Hindlimb muscle (tissue), 1 donor: ENCODE measurements around the gene C17orf114. TPM values are rescaled to one million over a fixed set of nuclear protein-coding genes. Genes with fewer than 3 reads are reported as not detected.

ENCODE experiments used
- DNase-seq: peaks from one replicate; pipeline ENCODE4 v3.0.0-alpha.2; 2013
- polyA plus RNA-seq: library from polyadenylated mRNA; unstranded; fragments of 120-200 nt; gene quantifications from one replicate; pipeline ENCODE4 v1.2.1, GENCODE V29; 2013; ENCODE audit not compliant: insufficient read length

Gene C17orf114

GRCh38 chr17:4786106-4786511 lies 16.0 kb downstream of the C17orf114 start, which contains the start of gene VMO1:
TSS of gene VMO1 (minus strand) at chr17:4786364. CDS start at chr17:4786352, 12 bp downstream.
- DNase-seq: no peak

- DNase-seq: no peak
Measured at GRCh38 chr17:4785311-4786105, 16.6 kb downstream of the C17orf114 start.

DNA sequence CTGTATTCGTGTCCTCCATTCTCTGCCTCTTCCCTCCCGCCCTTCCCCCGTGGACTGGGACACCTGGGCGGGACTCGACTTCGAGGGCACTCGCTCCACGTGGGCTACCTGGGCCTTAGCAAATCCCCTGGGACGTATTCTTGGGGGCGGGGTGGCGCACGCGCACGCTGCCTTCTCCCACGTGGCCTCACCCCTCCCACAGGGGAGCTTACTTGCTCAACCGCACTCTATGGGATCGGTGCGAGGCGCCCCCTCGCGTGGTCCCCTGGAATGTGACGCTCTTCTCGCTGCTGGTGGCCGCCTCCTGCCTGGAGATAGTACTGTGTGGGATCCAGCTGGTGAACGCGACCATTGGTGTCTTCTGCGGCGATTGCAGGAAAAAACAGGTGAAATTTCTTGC lies 19.5 kb downstream of the C17orf114 start:
- DNase-seq: no peak

DNA sequence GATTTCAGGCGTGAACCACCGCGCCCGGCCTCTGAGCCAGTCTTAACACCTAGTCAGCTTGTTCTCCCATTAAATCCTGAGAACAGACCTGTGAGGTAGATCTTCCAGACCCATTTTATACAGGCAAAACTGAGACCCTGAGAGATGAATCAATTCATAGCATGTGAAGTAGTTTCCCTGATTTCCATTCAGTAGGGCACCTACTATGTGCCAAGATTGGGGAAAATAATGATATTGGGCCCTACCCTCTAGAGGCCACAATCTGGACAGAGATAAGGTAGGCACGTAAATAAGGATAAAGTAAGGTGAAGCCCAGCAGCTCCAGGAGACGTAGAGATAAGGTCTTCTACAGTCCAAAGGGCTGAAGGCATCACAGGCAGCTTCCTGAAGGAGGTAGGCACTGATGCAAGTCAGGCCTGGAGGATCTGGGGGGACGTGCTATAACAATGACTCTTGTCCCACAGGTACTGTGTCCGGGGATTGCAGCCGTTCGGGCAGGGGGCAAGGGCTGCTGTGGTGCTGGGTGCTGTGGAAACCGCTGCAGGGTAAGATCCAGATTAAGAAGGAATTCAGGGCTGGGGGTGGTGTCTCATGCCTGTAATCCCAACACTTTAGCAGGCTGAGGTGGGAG lies 21.7 kb downstream of the C17orf114 start:
- DNase-seq: no peak

DNA sequence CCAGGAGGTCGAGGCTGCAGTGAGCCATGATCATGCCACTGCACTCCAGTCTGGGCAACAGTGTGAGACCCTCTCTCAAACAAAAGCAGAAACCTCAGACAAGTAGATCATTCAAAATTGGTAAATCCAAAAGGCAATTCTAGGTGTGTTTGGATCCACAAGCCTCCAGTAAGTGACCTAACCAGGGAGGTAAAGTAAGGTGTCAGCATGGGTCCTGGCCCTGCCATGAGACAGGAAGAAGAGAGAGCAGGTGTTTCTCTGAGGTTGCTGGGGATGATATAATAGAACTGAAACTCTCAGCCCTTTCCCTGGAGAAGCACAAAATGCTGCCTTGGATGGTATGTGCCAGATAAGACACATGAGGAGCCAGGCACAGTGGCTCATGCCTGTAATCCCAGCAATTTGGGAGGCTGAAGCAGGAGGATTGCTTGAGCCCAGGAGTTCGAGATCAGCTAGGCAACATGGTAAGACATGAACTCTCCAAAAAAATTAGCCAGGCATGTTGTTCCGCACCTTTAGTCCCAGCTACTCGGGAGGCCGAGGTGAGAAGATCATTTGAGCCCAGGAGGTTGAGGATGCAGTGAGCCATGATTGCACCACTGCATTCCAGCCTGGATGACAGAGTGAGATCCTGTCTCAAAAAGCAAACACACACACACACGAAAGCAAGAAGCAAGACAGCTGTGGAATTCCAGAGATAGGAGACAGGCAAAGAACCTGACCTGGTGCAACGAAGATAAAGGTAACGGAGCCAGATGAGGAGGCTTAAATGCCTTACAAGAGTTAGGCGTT lies 24.0 kb downstream of the C17orf114 start:
- DNase-seq: no peak

GRCh38 chr17:4772235-4772613 lies 29.9 kb downstream of the C17orf114 start:
- no peak for DNase-seq

GRCh38 chr17:4771519-4772234 lies 30.5 kb downstream of the C17orf114 start, which contains the start of gene TM4SF5:
TSS of gene TM4SF5 (plus strand) at chr17:4771886. CDS start at chr17:4771923, 37 bp downstream.
- DNase-seq: no peak

- DNase-seq: no peak
Measured at GRCh38 chr17:4769628-4770027, 32.5 kb downstream of the C17orf114 start.

DNA sequence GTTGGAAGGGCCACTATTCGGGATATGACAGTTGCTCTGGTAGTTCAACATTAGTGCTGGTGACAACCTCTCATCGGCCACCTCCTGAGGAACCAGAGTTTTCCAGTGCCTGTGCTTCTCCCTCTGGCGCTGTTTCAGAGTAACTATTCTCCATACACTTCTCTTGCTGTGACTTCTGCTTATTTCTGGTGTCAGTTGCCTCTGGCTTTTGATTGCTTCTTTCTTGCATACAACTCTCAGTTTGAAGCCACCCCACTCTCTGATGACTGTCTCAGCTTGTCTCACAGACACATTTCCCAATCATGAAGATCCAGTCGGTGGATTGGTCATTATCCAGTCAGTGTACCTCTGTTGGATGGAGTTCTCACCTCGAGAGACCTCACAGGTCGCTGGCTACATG lies 33.8 kb downstream of the C17orf114 start:
- no peak for DNase-seq

DNA sequence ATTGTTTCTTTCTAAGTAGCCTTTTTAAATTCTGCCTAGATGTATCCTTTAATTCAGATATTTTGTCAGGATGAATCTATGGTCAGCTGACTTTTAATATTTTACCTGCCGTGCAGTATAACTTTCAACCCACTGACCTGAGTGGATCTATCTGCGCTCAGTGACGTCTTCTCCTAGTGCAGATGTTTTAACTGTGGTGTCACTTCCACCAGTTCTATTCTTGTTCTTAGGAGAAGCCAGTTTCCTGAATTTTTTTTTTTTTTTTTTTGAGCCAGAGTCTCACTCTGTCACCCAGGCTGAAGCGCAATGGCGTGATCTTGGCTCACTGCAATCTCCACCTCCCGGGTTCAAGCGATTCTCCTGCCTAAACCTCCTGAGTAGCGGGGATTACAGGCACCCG lies 35.4 kb downstream of the C17orf114 start:
- no peak for DNase-seq

DNA sequence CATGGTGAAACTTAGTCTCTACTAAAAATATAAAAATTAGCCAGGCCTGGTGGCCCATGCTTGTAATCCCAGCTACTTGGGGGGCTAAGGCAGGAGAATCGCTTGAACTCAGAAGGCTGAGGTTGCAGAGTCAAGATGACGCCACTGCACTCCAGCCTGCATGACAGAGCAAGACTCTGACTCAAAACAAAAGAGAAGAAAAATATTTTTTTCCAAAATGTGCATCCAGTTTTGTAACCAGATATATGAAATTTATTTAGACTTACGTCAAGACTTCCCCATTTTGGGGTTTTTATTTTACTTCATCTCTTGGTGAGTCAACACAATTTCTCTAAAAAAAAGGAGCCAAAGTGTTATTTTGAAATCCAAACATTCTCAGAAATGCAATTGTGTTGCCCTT lies 35.9 kb downstream of the C17orf114 start:
- DNase-seq: no peak

- no peak for DNase-seq
Measured at GRCh38 chr17:4764595-4764994, 37.5 kb downstream of the C17orf114 start.

- DNase-seq: no peak
Measured at GRCh38 chr17:4759776-4760236, 42.3 kb downstream of the C17orf114 start.

DNA sequence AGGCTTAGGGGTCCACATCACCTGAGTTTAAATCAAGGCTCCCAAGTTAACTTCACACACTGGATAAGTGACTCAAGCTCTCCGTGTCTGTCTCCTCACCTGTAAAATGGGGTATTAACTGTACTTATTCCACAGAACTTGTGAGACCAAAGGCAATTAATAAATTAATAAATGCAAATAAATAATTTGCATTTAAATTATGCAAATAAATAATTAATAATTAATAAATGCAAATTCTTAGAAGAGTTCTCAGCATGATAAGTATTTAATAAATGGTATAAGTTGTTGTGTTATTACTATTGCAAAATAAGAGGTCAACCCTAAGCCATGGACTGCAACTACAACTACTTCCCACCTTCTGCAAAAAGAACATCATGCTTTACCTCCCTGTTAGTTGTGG lies 48.7 kb downstream of the C17orf114 start:
- DNase-seq: no peak

DNA sequence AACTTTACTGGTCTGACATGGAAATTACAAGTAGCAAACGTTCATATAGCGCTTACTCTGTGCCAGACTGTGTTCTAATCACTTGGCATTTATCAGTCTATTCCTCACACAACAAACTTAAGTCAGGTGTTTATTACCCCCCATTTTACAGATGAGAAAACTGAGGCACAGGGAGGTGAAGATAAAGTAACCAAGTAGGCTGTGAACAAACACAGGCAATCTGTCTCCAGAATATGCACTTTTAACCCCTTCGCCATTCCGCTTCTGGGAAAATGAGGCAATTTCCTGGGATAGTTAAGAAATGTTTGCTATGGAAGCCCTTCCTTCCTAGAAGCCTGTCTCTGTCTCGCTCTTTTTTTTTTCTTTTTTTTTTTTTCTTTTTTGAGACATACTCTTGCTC lies 50.2 kb downstream of the C17orf114 start:
- DNase-seq: no peak

Other genes starting within 250 kb of the C17orf114 start
- 36.9 TPM for gene MYBBP1A, start 246.9 kb downstream of the C17orf114 start, polyA plus RNA-seq
- 0.15 TPM for gene GGT6, start 241.8 kb downstream of the C17orf114 start, polyA plus RNA-seq
- gene SMTNL2, start 217.8 kb downstream of the C17orf114 start, polyA plus RNA-seq: 139 TPM
- 0.14 TPM for gene ALOX15, start 160.7 kb downstream of the C17orf114 start, polyA plus RNA-seq
- gene PELP1, start 98.2 kb downstream of the C17orf114 start, polyA plus RNA-seq: 38.1 TPM
- 29.9 TPM for gene ARRB2, start 91.7 kb downstream of the C17orf114 start, polyA plus RNA-seq
- gene MED11, start 70.9 kb downstream of the C17orf114 start, polyA plus RNA-seq: 19.5 TPM
- 0.97 TPM for gene ZMYND15, start 62.5 kb downstream of the C17orf114 start, polyA plus RNA-seq
- 7.8 TPM for gene CXCL16, start 62.4 kb downstream of the C17orf114 start, polyA plus RNA-seq
- gene TM4SF5, start 30.4 kb downstream of the C17orf114 start, polyA plus RNA-seq: not detected
- 4.7 TPM for gene VMO1, start 16.0 kb downstream of the C17orf114 start, polyA plus RNA-seq
- 0.98 TPM for gene GLTPD2, start 13.4 kb downstream of the C17orf114 start, polyA plus RNA-seq
- gene PSMB6, start 6.2 kb downstream of the C17orf114 start, polyA plus RNA-seq: 94.3 TPM
- 28.7 TPM for gene PLD2, start 4.8 kb upstream of the C17orf114 start, polyA plus RNA-seq
- gene MINK1, start 31.0 kb upstream of the C17orf114 start, polyA plus RNA-seq: 28.3 TPM
- 1.5 TPM for gene C17orf107, start 97.2 kb upstream of the C17orf114 start, polyA plus RNA-seq
- 3.3 TPM for gene CHRNE, start 100.8 kb upstream of the C17orf114 start, polyA plus RNA-seq
- 0.88 TPM for gene GP1BA, start 129.9 kb upstream of the C17orf114 start, polyA plus RNA-seq
- gene SLC25A11, start 137.7 kb upstream of the C17orf114 start, polyA plus RNA-seq: 57.1 TPM
- 75.2 TPM for gene RNF167, start 137.9 kb upstream of the C17orf114 start, polyA plus RNA-seq
- 432 TPM for gene PFN1, start 146.2 kb upstream of the C17orf114 start, polyA plus RNA-seq
- 2,174 TPM for gene ENO3, start 148.8 kb upstream of the C17orf114 start, polyA plus RNA-seq
- gene SPAG7, start 165.5 kb upstream of the C17orf114 start, polyA plus RNA-seq: 92.0 TPM
- gene CAMTA2, start 185.3 kb upstream of the C17orf114 start, polyA plus RNA-seq: 32.9 TPM
- 4.9 TPM for gene INCA1, start 195.2 kb upstream of the C17orf114 start, polyA plus RNA-seq
- 129 TPM for gene KIF1C, start 195.6 kb upstream of the C17orf114 start, polyA plus RNA-seq
- gene SLC52A1, start 233.1 kb upstream of the C17orf114 start, polyA plus RNA-seq: not detected